GM12878 (cell line): ENCODE measurements around the gene HACD3. TPM values are rescaled to one million over a fixed set of nuclear protein-coding genes. Genes with fewer than 3 reads are reported as not detected.

Experiments used
- ATAC-seq: fragments of 200-7000 bp; cut with Tn5 transposase; 3 replicates; pipeline ENCODE4 v1.9.1; 2020; ENCODE audit warnings: mild to moderate bottlenecking, moderate library complexity
- BruUV-seq: library from RNA; stranded (reverse); fragments of 400-500 nt; replicated peaks from 2 replicates; lab custom pipeline; 2021; lab: Mats Ljungman, UMichigan
- CTCF ChIA-PET: fragments of 300-600 bp; sonication (Branson Sonifier 250); formaldehyde crosslinking; extraction: SDS; loops from one replicate; lab custom pipeline; 2021; ENCODE audit warnings: inconsistent platforms; lab: Yijun Ruan, JAX
- POLR2A ChIA-PET: fragments of 350-600 bp; formaldehyde crosslinking; extraction: SDS; loops from one replicate; lab custom pipeline; 2021; ENCODE audit warnings: inconsistent platforms; lab: Charles Lee
- RAD21 ChIA-PET: fragments of 300-600 bp; sonication (Branson Sonifier 250); formaldehyde crosslinking; loops from one replicate; lab custom pipeline; 2023; ENCODE audit warnings: antibody characterized with exemption; ENCODE audit not compliant: unreplicated experiment; lab: Charles Lee
- SMC1A ChIA-PET: fragments of 300-600 bp; sonication (Branson Sonifier 250); formaldehyde crosslinking; loops from one replicate; lab custom pipeline; 2023; ENCODE audit not compliant: unreplicated experiment, uncharacterized antibody; lab: Charles Lee
- DNase-seq: peaks from one replicate; pipeline ENCODE4 v3.0.0-alpha.2; 2011; ENCODE audit warnings: low read depth, low spot score
- FAIRE-seq: peaks from 3 replicates; lab custom pipeline; 2011; peaks lifted over from hg19 to GRCh38; lab: Jason Lieb, UNC
- H2AFZ ChIP-seq: 2 replicates; pipeline ENCODE4 v1.6.0; 2011; ENCODE audit warnings: low read depth, low read length, control low read depth; ENCODE audit not compliant: control insufficient read depth
- H3K27ac ChIP-seq: 2 replicates; pipeline ENCODE4 v1.5.1; 2011; ENCODE audit warnings: control low read depth; ENCODE audit not compliant: control insufficient read depth, insufficient read depth
- H3K27me3 ChIP-seq, 2 experiments: replicated peaks in 1 of 2; 2 replicates each; pipeline versions ENCODE4 v1.6.0 to v1.6.1; 2011; ENCODE audit warnings: low read length in 1 of 2; ENCODE audit not compliant: control insufficient read depth in 2 of 2, insufficient read depth in 2 of 2
- H3K36me3 ChIP-seq, 2 experiments: 2 replicates each; pipeline ENCODE4 v1.5.1; 2011; ENCODE audit warnings: low read length in 1 of 2; ENCODE audit not compliant: control insufficient read depth in 2 of 2, insufficient read depth in 2 of 2
- H3K4me1 ChIP-seq: 2 replicates; pipeline ENCODE4 v1.6.1; 2011; ENCODE audit warnings: mild to moderate bottlenecking, low read length, moderate library complexity, mixed read lengths; ENCODE audit not compliant: control insufficient read depth, insufficient read depth
- H3K4me2 ChIP-seq: 2 replicates; pipeline ENCODE4 v1.6.0; 2011; ENCODE audit warnings: control low read depth; ENCODE audit not compliant: control insufficient read depth, insufficient read depth
- H3K4me3 ChIP-seq: fragments of 200-600 bp; sonication (generic); 2 replicates; pipeline ENCODE4 v1.5.1; 2016
- H3K79me2 ChIP-seq: 2 replicates; pipeline ENCODE4 v1.6.0; 2011; ENCODE audit warnings: low read length; ENCODE audit not compliant: control insufficient read depth, insufficient read depth
- H3K9ac ChIP-seq: 2 replicates; pipeline ENCODE4 v1.8.0; 2011; ENCODE audit warnings: low read length, control low read depth, mixed read lengths; ENCODE audit not compliant: control insufficient read depth, insufficient read depth
- H3K9me3 ChIP-seq: replicated peaks from 3 replicates; pipeline ENCODE4 v1.5.1; 2011; ENCODE audit warnings: mild to moderate bottlenecking, low read length; ENCODE audit not compliant: control insufficient read depth, insufficient read depth
- H4K20me1 ChIP-seq: 2 replicates; pipeline ENCODE4 v1.6.0; 2011; ENCODE audit not compliant: control insufficient read depth, insufficient read depth
- ELK1 ChIP-seq: IDR thresholded peaks from 2 replicates; pipeline ENCODE4 v1.6.1; 2012; ENCODE audit warnings: low read depth, low read length, improper control_type of control experiment
- RAD21 ChIP-seq: IDR thresholded peaks from 2 replicates; pipeline ENCODE4 v1.6.1; 2011; ENCODE audit warnings: mild to moderate bottlenecking, low read depth, low read length, moderate library complexity; ENCODE audit not compliant: insufficient read depth
- TARDBP ChIP-seq: IDR thresholded peaks from 2 replicates; pipeline ENCODE4 v1.6.1; 2016; ENCODE audit warnings: borderline replicate concordance
- TCF3 ChIP-seq: IDR thresholded peaks from 2 replicates; pipeline ENCODE4 v1.6.1; 2012; ENCODE audit warnings: low read depth, mild to moderate bottlenecking, low read length, borderline replicate concordance; ENCODE audit not compliant: insufficient read depth
- WGBS: methylation state at CpG from one replicate; pipeline ENCODE4 v1.1.6; 2016; ENCODE audit warnings: low lambda C conversion rate; ENCODE audit not compliant: insufficient replicate concordance, insufficient coverage; ENCODE audit errors: missing lambda C conversion rate; 5-methylcytosine and 5-hydroxymethylcytosine counted together
- in situ Hi-C: fragments of 300-500 bp; cut with MboI; formaldehyde crosslinking; loops from 9 replicates; pipeline ENCODE4 v1.14.3; 2018; ENCODE audit warnings: mixed read lengths
- intact Hi-C: fragments of 100-400 bp; cut with micrococcal nuclease; formaldehyde crosslinking; loops from one replicate; pipeline ENCODE4 v1.14.2; 2022; ENCODE audit not compliant: unreplicated experiment
- polyA plus RNA-seq, 11 experiments: library from polyadenylated mRNA; depleted of rRNA in 4 of 11; unstranded in 6 of 11; stranded (reverse) in 5 of 11; fragments of >200 nt; fragmentation: Nextera tagmentation in 4 of 11; fragmentation: Illumina TruSeq in 1 of 11; extraction: Ambion mirVana in 4 of 11; extraction: Trizol in 1 of 11; gene quantifications; 1 replicate in 1 of 11; 2 replicates in 10 of 11; pipeline versions ENCODE4 v1.2.1 to v1.2.3, GENCODE V29; 2011 to 2016; ENCODE audit warnings: inconsistent platforms in 2 of 11, missing spikeins in 2 of 11, low read depth in 1 of 11
- total RNA-seq, 4 experiments: library from RNA; depleted of rRNA in 3 of 4; stranded (reverse); fragments of >200 nt in 3 of 4; fragmentation: Illumina TruSeq in 1 of 4; extraction: Trizol in 1 of 4; gene quantifications; 2 replicates each; pipeline versions ENCODE4 v1.2.1 to v1.2.3, GENCODE V29; 2013 to 2021
- TF ChIP-seq, protein P1 (sequence below): fragments of 450-650 bp; IDR thresholded peaks from 2 replicates; pipeline ENCODE4 v1.6.1; 2016; ENCODE audit warnings: mild to moderate bottlenecking
- TF ChIP-seq, protein P2 (sequence below): fragments of 450-650 bp; conservative IDR thresholded peaks from 2 replicates; pipeline ENCODE4 v1.6.1; 2017; ENCODE audit warnings: mild to moderate bottlenecking, moderate library complexity

Gene HACD3
- total and polyA plus RNA-seq, 10 of the 15 experiments (the other 5 are each of a cell fraction or from before 2014, with no cell fraction given), result 25.9 to 75.8 (median 48.3) TPM

GRCh38 chr15:65532738-65533051 is 2.4 kb downstream of the HACD3 start (continued):
- TF ChIP-seq, protein P1, sequence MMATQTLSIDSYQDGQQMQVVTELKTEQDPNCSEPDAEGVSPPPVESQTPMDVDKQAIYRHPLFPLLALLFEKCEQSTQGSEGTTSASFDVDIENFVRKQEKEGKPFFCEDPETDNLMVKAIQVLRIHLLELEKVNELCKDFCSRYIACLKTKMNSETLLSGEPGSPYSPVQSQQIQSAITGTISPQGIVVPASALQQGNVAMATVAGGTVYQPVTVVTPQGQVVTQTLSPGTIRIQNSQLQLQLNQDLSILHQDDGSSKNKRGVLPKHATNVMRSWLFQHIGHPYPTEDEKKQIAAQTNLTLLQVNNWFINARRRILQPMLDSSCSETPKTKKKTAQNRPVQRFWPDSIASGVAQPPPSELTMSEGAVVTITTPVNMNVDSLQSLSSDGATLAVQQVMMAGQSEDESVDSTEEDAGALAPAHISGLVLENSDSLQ, result no peak
- no peak for TF ChIP-seq TARDBP
- TF ChIP-seq, protein P2, sequence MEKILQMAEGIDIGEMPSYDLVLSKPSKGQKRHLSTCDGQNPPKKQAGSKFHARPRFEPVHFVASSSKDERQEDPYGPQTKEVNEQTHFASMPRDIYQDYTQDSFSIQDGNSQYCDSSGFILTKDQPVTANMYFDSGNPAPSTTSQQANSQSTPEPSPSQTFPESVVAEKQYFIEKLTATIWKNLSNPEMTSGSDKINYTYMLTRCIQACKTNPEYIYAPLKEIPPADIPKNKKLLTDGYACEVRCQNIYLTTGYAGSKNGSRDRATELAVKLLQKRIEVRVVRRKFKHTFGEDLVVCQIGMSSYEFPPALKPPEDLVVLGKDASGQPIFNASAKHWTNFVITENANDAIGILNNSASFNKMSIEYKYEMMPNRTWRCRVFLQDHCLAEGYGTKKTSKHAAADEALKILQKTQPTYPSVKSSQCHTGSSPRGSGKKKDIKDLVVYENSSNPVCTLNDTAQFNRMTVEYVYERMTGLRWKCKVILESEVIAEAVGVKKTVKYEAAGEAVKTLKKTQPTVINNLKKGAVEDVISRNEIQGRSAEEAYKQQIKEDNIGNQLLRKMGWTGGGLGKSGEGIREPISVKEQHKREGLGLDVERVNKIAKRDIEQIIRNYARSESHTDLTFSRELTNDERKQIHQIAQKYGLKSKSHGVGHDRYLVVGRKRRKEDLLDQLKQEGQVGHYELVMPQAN, result no peak
- TF ChIP-seq RAD21, result no peak
- TF ChIP-seq, all 136 proteins: peak for 0

DNA sequence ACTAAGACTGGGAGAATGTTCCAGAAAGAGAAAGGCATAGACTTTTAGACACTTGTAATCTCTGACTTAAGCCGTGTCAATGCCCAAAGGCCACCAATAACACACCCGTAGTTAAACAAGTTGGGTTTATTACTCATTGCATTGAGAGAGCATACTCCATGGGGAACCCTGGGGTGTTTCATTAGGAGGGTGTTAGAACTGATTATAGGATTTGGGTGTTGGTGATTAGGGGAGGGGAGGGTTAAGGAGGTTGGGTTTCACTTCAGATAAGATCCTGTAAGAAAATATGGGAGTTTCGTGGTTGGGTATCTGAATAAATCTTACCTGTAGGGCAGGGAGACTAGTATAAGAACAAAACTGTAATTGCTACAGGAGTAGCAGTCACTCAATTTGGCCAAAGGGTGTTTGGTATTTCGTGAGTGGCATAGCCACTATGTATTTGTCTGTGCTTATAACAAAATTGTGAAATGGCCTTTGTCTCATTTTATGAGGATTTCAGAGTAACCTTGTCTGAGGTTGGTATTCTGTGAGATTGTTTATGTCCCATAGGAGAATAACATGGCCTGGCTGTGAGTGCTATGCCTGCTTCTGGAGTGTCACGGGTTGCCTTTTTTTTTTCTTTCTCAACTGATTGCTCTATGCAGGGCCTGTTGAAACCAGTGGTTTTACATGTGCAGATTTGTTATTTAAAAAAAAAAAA is 2.9 kb downstream of the HACD3 start:
- Histone ChIP-seq H3K4me3 (peak overlapping the region; percentile 21; the same call in 1 of the 2 replicates), H3K4me2 (peak overlapping the region; percentile 55), H3K79me2 (peaks cover 40% of the 10 kb centered on the region), H2AFZ (no peak overlapping the region), H3K27me3 (no peaks in the 10 kb centered on the region), H3K4me1 (peaks cover 3% of the 10 kb centered on the region), H3K27ac (no peak overlapping the region), H3K9me3 (no peaks in the 10 kb centered on the region), H3K36me3 (no peaks in the 10 kb centered on the region), H4K20me1 (no peaks in the 10 kb centered on the region), H3K9ac (no peak overlapping the region)
- ChIA-PET CTCF (interaction anchor here (1.4 kb wide), 1 partner anchor 18 kb away, joined by 3 read pairs; no protein-coding TSS in a partner anchor), SMC1A (no interaction called here), POLR2A (no interaction called here), RAD21 (no interaction called here)
- in situ Hi-C loops, result no loop called here
- FAIRE-seq (no peak), ATAC-seq (no peak), DNase-seq (no peak)
- no TSS peak for BruUV-seq
- WGBS, result 97% methylated on average over 5 of the region's 5 CpGs
- TF ChIP-seq ELK1, result no peak
- no peak for TF ChIP-seq TCF3
- intact Hi-C loops, result no loop called here
